CD4-positive, alpha-beta T cell treated with Interleukin-17A for 4 hours (primary cell): ENCODE measurements around the gene C9orf43.
"Not testable (repeated sequence)": the region's sequence is repeated elsewhere in the genome, so short reads cannot be mapped to it uniquely, and the experiment has no call there.

Experiments used
- DNase-seq: peaks from one replicate; pipeline ENCODE4 v3.0.0-alpha.2; 2020; ENCODE audit warnings: mixed read lengths

Gene C9orf43

DNA sequence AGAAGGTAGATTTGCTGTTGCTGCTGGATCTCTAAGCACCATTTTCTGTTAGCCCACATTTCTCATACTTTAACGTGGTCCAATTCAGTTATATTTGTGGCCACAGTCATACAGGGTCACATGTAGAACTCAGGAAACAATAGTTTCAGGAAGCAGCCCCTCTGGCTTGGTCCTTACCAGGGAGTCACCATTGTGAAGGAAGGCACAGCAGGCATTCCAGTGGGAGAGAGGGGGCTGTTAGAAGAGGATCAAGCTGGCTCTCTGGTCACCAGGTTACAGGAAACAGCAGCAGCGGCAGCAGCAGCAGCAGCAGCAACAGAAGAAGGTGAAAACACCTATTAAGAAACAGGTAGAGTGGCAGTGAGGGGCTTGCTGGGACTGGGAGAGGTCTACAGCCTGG is 14.5 kb downstream of the C9orf43 start:
- DNase-seq, result no peak

DNA sequence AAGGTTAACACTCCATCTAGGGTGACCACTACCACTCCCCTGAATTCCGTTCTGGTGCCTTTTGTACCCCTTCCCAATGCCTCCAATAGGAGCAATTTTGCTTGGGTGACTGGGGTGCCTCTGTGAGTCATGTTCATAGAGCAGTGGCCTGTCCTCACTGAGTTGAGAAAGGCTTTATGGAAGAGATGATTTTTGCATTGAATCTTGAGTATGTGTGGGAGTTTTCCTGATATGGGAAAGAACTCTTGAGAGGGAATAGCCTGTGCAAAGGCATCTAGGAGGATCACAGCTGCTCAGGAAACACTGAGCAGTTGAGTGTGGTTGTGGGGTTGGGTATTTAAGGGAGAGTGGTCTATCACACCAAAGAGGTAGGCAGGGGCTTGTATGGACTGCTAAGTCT is 16.2 kb downstream of the C9orf43 start:
- no peak for DNase-seq

DNA sequence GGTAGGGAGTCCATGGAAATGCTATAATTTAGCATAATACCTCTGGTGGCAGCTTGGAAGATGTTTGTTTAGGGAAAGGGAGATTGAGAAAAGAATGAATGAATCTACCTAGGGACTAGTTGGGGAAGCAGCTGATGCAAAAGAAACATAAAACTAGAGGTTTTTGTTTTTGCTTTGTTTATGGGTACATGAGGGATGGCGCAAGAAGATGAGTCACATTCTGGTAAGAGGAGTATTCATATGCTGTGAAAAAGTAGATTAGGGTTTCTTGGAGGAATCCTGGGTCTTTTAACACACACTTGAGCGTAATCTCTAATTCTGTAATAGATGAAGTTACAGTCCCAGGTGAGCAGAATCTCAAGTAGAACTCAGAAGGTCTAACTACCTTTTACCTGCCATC is 17.1 kb downstream of the C9orf43 start:
- no peak for DNase-seq

DNA sequence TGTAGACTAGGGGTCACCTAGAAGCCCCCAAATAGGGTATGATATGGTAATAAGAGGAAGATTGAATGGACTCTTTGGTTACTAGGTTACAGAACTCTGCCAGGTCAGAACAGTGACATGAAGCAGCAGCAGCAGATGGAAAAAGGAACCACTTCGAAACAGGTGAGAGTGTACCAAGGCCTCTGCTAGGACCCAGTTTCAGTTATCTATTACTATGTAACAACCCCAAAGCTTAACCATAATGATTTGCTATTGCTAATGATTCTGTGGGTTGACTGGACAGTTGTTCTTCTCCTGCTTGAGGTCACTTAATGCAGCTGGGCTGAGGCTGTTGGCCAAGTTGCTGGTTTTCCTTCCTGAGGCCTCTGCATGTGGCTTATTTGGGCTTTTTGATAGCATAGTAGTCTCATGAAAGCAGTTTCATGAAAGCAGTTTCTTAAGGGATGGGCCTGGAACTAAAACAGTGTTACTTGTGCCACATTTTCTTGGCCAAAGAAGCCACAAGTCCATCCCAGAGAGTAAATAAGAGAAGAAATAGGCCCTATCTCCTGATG is 17.6 kb downstream of the C9orf43 start:
- DNase-seq, result no peak

DNA sequence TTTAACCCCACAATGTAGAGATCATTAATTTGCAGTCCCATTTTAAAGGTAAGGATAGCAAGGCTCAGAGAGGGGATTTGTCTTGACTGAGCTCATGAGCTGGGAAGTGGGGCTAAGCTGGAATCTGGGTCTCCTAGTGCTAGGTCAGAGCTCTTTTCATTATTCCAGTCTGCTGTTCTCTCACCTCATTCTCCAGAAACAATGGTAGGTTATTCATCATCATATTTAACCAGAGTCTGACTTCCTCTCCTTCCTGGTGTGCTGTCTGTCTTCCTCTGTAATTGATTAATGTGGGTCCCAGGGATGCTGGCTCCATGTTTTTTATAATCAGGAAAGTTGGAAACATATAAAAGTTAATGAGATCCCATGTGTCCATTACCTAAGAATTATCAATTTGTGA is 20.6 kb downstream of the C9orf43 start:
- DNase-seq, result no peak

DNA sequence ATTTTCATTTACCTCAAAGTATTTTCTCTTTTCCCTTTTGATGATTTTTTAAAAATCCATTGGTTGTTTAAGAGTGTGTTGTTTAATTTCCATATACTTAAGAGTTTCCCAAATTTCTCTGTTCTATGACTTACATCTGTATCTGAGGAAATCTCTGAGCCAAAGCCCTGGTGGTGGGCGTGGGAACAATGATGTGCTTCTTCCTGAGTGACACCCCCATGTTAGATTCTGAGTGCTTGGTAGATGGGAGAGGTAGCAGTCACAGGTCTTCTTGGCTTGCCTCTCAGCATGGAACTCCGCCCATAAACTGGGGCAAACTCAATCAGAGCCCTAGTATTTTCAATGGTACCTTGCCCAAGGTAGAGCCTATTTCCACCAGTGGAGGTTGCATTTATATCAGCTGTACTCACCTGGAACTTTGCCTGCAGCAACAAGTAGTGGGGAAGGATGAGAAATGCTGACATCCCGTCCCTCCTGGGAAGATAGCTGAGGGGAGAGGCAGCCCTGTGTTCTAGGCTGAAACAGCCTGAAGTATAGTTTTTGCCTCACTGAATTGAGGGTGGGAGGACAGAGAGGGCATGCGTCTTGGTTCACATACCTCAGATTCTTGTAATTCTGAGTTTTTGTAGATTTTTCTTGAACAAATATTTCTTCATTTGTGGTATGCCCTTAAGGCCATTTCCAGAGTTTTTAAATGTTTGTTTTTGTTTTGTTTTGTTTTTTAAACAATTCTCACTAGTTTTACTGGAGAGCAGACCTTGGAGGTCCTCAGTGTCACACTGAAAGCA is 26.4 kb downstream of the C9orf43 start:
- DNase-seq, result no peak

DNA sequence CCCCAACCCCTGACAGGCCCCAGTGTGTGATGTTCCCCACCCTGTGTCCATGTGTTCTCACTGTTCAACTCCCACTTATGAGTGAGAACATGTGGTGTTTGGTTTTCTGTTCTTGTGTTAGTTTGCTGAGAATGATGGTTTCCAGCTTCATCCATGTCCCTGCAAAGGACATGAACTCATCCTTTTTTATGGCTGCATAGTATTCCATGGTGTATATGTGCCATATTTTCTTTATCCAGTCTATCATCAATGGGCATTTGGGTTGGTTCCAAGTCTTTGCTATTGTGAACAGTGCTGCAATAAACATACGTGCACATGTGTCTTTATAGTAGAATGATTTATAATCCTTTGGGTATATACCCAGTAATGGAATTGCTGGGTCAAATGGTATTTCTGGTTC is 27.2 kb downstream of the C9orf43 start:
- DNase-seq, result not testable (repeated sequence)

DNA sequence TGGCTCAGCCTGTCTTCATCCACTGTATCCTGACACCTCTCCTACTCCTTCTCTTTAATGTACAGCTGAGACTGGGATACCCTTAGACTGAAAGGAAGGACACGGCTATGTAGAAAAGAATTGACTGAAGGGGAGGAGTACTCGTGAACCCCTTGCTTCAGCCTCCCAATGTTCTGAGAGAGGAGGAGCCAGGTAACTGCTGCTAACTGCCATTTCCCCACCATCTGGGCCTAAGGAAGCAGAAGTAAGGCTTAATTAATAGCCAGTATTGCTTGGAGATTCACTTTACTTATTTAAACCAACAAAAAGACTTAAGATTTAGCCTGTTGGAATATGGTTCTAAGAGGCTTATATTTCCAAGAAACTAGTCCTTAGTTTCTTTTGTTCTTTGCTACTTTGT is 34.2 kb downstream of the C9orf43 start:
- no peak for DNase-seq

DNA sequence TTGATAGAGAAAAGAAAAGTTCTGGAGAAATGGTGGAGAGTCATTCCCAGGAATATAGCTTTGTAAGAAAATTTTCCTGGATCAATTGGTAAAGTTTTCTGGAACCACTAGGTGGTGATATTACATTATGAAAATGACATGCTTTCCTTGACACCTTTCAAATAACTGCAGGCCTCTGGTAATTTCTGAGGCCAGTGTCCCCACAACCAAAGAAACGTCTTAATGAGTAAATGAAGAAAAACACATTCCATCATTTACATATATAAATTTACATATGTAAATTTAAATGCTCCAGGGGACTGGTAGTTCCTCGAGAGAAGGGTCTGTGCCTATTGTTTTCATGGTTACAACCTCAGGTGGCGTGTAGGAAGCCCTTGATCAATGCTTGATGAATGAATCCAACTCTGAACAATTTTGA is 35.8 kb downstream of the C9orf43 start:
- DNase-seq, result peak; percentile 21

DNA sequence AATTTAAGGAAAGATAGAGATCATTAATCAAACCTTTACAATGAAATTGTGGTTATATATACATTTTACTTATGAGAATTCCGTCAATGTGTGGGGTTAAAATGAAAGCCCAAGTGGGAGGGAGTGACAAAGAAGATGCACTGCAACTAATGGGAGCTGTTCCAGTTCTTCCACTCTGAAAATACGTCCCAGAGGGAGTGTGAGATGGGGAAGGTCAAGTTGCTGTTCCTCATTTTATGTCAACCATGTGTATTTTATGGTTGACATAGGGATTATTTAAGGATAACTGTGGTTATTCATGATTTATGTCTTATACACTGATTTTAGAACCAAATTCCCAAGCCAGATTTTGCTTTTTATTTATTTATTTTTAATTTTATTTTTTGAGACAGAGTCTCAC is 38.8 kb downstream of the C9orf43 start:
- no peak for DNase-seq

DNA sequence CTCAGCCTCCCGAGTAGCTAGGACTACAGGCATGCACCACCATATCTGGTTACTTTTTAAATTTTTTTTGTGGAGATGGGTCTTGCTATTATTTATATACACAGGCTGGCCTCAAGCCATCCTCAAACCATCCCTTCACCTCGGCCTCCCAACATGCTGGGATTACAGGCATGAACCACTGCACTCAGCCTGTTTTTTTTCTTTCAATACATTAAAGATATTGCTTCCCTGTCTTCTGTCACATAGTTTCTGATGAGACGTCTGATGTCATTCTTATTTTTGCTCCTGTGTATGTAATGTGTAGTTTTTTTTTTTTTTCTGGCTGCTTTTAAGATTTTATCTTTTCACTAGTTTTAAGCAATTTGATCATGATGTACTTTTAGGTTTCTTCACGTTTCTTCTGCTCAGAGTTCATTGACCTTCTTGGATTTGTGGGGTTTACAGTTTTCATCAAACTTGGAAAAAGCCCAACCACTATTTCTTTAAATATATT is 41.6 kb downstream of the C9orf43 start:
- DNase-seq, result no peak

DNA sequence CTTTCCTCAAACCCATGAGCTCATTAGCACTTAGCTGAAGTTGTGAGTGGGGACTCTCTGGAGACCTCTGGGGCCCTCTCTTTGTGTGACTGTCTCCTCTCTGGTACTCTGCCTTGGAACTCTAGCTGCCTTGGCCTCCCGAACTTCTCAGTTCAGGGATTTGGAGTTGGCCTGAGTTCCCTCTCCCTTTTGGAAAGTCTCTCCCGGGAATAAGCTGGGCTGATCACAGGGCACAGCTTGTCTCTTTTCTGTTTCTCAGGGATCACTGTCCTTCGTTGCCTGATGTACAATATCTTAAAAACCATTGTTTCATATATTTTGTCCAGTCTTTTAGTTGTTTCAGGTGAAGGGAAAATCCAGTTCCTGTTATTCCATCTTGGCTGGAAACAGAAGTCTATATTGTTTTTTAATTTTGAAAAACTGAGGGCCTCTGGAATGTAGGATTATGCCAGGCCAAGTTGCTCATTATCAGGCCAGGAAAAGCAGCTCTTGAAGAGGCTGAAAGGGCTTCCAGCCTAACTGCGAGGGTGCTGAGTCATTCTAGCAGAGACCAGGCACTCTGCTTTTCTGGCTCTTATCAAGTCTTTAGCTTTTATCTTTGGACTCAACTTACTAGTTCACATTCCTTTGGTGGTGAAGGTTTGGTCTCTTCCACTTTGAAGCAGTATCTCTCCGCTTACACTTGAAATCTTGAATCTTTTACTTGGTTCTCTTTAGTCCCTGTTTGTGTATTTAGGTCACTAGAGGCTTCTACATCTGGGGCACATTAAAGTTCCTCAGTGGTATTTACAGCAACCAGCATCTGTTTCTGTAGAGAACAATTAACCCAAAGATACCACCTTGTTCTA is 44.6 kb downstream of the C9orf43 start:
- DNase-seq, result no peak

DNA sequence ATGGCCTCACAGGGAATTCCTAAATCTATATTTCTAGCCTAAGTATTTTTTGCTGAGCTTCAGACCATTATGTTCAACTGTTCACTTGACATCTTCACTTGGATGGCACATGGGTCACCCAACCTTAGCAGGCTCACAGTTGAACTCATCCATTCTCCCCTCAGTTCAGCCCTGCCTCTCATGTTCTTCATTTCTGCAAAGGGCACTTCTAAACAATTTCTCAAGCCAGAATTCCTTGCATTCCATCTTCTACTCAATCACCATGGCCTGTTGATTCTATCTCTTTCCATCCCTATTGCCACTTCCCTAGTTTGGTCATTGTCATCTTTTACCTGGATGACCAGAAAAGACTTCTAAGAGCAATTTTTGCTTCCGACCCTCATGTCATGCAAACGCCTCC is 45.7 kb downstream of the C9orf43 start:
- DNase-seq, result no peak

DNA sequence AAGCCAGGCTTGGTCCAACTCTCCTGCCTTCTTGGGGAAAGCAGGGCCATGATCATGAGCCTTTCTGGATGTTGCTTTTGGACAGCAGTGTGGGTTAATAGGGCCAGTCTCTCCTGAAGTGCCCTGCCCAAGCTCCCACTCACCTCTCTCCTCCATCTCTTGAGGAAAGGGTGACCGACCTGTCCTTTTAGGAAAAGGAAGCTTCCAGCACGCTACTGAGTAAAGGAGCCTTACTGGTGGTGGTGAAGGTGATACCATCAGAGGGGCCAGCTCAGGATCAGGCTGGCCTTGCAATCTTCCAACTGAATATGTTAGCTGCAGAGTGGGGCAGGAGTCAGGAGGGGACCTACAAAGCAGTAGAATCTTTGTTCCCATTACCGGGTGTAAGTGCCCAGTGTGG is 50.7 kb downstream of the C9orf43 start:
- DNase-seq, result no peak

DNA sequence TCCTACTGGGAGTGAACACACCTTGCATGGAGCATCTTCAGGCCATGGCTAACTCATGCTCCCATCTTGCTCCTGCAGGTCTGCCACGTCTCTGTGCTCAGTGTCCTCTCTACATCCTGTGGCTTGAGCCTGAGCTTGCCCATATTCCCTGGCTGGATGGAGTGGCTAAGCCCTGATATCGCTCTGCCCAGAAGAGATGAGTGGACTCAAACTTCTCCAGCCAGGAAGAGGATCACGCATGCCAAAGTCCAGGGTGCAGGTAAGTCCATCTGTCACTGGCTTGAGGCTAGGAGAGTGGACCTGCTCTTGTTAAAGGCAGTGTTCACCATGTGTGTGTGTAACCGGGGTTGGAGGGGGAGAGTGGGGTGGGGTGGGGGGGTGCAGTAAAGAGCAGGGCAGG is 51.4 kb downstream of the C9orf43 start:
- no peak for DNase-seq

DNA sequence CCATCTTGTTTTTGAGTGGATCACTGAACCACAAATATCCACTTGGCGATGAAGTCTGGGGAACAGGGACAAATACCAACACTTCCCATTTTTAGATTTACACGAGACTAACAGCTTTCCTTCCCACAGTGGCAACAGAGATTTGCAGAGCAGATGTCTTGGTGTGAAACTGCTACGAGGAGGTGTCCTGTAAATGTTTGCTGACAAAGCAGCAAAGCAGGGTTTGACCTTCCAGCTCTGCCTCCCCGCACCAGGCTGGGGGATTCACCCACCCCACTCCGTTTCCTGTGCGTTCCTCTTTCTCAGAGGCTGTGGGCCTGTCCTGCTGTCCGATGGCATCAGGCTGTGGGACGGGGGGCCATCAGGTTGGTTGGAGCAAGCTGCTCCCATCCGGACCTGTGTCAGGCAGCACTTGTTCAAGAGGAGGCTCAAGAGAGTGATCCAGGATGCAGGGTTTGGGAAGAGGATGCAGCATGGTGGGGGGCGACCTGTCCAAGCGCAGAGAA is 52.3 kb downstream of the C9orf43 start:
- DNase-seq, result no peak

DNA sequence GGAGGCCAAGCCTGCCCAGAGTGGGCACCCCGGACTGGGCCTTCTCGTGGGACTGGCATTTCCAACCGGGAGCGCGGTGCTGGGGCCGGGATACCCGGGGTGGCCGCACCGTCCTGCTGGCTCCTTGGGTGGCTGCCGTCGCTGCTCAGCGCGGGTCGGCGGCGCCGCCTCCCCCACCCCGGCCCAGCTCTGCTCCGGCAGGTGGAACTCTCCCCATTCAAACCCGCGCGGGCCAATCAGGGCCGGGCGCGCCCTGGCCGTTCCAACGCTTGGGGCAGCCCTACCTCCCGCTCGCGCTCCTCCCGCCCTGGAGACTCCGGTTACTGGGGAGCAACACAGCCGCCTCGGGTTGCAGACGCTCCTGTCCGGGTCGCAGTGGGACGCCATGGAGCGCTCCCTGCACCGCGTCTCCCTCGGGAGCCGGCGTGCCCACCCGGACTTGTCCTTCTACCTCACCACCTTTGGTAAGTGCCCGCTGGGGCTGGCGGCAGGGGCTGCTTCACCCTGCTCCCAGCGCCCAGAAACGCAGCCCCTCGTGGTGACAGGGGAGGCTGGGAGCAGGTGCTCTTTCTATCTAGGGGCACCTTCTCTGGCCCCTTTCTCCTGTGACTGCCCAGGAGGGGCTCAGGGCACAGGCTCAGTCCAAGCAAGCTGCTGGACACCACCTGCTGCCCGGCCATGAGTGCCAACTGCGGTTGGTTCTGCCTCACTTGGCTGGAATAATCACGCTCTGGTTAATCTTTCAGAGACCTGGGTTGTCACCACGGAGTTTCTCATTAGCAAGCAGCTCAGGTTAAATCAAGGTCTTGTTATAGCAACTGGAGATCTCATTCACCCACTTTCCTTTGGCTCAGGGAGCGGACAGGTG is 53.1 kb downstream of the C9orf43 start, which contains the start of gene RGS3:
TSS of gene RGS3 (plus strand) at position 310 of the 868 bp plus-strand sequence. CDS start at position 386, 76 bp downstream.
- DNase-seq, result no peak

DNA sequence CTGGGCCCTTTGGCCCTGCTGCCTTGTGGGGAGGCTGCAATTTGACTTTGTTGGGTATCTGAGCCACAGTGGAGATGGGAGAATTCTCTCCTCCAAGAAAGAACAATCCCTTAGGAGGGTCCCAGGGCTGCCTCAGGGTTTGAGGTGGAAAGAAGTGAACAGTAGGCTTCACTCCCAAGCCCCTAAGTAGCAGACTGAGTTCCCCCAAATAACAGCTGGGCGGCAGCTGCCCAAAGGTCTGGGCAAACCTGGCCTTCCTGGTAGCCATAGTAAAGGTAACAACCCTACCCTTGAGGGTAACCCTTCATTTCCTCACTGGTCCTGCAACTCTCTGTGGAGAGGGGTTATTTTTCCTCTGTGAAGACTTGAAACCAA is 53.7 kb downstream of the C9orf43 start:
- no peak for DNase-seq

DNA sequence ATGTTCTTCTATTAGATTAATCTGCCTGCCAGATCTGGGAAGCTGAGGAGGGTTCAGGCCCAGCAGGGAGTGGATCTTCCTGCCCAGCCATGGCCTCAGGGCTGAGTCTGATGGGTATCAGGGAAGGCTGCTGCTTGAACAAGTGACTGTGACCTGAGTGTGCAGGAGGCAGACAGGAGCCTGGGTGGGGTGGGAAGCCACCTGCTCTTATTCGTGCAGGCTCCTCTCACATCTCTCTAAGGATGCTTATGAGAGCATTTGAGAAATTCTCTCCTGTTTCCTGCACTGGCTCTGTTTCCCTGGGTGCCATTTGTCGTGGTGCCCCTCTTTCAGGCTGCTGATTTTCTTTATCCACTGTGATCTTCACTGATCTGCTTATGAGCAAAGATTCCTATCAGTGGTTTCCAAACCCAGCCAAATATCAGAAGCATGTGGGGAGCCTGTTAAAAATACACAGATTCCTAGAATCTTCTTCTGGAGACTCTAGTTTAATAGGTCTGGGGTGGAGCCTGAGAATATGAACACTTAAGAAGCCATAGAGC is 55.1 kb downstream of the C9orf43 start:
- DNase-seq, result no peak

DNA sequence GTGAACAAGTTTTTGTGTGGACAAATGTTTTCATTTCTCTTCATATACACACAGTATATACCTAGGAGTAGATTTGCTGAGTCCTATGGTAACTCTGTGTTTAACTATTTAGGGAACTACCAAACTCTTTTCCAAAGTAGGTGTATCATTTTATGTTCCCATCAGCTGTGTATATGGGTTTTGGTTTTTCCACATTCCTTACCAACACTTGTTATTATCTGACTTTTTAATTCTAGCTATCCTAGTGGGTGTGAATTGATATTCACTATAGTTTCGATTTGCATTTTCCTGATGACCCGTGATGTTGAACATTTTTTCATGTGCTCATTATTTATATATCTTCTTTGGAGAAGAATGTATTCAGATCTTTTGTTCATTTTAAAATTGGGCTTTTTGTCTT is 56.6 kb downstream of the C9orf43 start:
- DNase-seq, result no peak

DNA sequence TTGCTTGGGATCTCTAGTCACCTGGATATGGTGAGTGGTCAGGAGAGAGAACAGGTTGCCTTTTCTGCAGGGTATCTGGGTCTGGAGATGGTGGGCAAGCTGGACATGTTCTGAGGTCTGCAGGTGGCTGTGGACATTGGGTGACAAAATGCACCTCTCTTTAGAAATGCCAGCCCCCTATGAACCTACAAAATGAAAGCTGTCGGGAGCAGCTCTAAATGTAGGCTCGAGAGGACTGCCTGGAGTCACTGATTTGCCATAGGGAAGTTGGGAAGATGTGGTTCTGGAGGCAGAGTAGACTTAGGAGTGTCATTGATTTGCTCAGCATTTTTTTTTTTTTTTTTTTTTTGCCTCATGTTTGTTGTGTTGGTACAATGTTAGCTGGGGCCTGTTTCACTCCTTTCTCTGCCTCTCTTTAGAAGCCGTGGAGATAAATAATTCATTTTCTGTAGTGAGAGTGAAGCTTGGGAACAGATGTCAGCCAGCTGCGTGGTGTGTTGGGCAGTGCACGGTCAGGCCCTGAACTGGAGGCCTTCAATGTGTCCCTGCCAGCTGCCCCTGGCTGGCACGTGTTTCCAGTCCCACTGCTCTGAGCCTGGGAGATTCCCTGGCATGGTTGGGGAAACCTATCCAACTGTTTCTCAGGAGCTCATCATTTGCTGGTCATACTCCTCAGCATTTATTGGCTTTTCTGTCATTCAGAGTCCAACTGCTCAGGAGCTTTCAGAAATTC is 58.3 kb downstream of the C9orf43 start:
- DNase-seq, result no peak
